Hepatocyte (in vitro differentiated cells): ENCODE results near the gene HEATR1.

Experiments
- CTCF ChIP-seq: fragments of 200-600 bp; sonication (generic); IDR thresholded peaks from 2 replicates; pipeline ENCODE4 v1.5.1; 2016; ENCODE audit warnings: antibody characterized with exemption, mild to moderate bottlenecking; ENCODE audit not compliant: poor library complexity
- EZH2 ChIP-seq: fragments of 200-600 bp; sonication (generic); IDR thresholded peaks from 2 replicates; pipeline ENCODE4 v1.6.1; 2016; ENCODE audit warnings: antibody characterized with exemption, mild to moderate bottlenecking, borderline replicate concordance
- EZH2phosphoT487 ChIP-seq: fragments of 200-600 bp; sonication (generic); IDR thresholded peaks from one replicate; pipeline ENCODE4 v1.6.1; 2018; ENCODE audit warnings: antibody characterized with exemption, mild to moderate bottlenecking, low read depth, moderate library complexity; ENCODE audit not compliant: unreplicated experiment, severe bottlenecking

- TF ChIP-seq CTCF (no peak), EZH2 (no peak), EZH2phosphoT487 (no peak)
Observed at GRCh38 chr1:236560213-236560771, 44.0 kb downstream of the HEATR1 start.
